GM19438 (cell line): ENCODE results near the gene CLK3.
A peak's percentile ranks its signal among the peaks of the same experiment; 100 is the strongest.
"Not testable (repeated sequence)": the region's sequence is repeated elsewhere in the genome, so short reads cannot be mapped to it uniquely, and the experiment has no call there.

Experiments
- ATAC-seq: cut with Tn5 transposase; IDR thresholded peaks from one replicate; pipeline ENCODE4 v1.9.1; 2021; ENCODE audit warnings: low read depth; ENCODE audit not compliant: unreplicated experiment

The CLK3 gene

DNA sequence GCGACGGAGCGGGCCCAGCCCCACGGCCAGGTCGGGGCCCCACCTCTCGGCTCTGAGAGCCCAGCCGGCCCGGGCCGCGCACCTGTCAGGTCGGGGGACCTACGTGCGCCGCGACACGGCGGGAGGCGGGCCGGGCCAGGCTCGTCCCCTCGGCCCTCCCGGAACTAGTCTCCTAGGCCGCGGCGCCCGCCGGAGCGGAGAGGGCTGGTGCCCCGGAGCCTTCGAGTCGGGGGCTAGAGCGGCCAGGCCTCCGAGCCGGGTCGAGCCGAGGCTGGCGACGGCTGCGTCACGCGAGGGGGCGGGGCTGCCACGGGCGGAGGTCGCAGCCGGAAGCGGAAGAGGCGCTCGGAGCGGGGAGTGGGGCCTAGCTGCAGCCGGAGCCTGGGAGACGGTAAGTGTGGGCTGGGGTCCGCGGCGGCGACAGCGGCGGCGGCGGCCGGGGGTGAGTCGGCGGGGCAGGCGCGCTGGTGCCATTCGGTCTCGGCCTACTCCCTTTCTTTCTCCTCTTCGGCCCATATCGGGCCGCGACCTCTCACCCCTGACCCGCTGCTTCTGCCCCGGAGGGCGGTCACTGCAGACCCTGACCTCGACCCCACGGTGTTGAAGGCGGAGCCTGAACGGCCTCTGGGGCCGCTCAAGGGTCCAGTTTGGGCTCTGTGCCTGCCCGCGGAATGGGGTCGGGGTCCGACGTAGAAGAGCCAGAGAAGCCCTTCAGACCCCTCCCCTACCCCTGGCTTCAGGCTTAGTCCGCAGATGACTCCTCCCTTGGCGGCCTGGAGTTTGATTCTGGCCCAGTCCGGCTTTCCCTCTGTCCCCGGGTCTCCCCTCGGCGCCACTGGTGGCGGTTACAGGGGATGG is at the start of gene CLK3:
Gene CLK3, plus strand, starts transcription at position 329 of the 858 bp plus-strand sequence. CDS start 3,361 bp downstream, outside the sequence.
- ATAC-seq, result peak; percentile 77

DNA sequence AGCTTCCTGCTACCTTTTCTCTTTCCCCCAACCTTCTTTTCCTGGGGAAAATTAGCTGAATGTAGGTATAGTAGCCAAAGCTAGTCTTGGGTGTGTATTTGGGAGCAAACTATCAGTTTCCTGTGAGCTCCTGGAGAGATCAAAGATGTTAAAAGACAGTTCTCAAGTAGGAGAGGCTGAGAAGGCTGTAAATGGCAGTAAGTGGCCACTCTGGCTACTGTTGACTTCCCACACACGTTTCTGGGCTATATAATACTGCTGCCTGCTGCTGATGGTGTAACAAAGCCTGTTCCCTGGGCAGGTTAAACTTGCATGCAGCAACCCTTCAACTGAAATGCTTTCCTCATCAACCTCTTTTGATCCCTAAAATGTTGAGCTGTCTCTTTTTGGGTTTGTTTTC is 47.0 kb upstream of the CLK3 start:
- ATAC-seq, result no peak

DNA sequence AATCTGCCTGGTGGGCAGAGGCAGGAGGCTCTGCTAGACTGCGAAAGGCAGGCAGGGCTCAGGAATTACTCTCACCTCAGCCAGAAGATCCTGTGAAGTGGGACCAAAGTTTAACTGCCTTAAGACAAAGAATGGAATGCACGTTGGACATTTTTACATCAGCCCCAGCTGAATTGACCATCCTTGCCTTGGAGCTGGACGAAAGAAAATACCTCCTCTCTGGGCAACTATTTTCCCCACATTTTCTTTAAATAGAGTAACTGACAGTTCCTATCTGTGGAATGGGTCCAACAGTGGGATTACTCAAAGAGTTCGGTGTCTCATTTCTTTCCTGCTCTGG is 45.9 kb upstream of the CLK3 start:
- no peak for ATAC-seq

DNA sequence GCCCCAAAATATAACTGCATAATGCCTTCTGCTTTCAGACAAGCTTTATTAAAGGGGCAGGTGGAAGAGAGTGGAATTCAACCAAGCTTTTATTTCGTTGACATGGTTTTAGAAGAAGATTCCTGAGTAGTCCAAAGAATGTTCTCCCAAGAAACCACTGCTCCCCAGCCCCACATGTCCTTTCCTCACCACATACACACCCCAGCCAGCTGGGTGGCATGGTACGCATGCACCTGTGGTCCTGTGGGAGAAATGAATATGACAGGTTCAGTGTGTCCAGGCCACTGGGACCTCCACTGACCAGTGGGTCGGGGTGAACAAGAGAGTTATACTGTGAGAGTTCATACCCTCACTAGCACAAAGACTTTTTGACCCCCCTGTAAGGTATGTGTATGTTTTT is 44.4 kb upstream of the CLK3 start:
- no peak for ATAC-seq

DNA sequence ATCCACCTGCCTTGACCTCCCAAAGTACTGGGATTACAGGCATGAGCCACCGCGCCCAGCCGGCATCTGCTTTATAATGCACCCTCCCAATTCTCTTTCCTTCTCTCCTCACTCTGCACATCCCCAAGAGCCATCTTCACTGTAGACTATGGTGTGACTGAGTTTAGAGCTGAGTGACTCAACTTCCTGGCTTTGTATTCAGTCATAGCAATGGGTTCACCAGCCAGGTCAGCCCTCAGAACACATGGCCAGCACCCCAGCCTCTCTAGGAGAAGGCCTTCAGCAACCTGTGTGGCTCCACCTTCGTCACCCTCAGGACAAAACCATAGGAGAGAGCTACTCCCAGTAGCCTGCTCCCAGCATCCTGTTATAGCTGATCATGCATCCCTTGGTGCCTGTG is 41.6 kb upstream of the CLK3 start:
- ATAC-seq, result no peak

DNA sequence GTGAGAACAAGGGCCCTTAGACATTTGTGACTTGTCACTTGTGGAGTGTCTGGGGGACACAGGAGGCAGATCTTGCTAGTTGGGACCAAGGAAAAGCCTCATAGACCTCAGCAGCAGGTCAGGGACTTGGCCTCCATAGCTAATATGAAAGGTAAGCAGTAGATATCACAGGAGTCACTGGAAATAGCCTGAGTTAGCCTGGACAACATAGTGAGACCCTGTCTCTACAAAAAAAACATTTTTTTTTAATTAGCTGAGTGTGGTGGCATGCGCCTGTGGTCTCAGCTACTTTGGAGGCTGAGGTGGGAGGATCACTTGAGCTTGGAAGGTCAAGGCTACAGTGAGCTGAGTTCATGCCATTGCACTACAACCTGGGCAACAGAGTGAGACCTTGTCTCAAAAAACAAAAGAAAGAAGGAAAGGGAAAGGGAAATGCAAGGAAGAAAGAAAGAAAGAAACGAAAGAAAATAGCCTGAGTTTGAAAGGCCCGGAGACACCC is 37.1 kb upstream of the CLK3 start:
- no peak for ATAC-seq

GRCh38 chr15:74579001-74579400 is 36.6 kb upstream of the CLK3 start:
- no peak for ATAC-seq

DNA sequence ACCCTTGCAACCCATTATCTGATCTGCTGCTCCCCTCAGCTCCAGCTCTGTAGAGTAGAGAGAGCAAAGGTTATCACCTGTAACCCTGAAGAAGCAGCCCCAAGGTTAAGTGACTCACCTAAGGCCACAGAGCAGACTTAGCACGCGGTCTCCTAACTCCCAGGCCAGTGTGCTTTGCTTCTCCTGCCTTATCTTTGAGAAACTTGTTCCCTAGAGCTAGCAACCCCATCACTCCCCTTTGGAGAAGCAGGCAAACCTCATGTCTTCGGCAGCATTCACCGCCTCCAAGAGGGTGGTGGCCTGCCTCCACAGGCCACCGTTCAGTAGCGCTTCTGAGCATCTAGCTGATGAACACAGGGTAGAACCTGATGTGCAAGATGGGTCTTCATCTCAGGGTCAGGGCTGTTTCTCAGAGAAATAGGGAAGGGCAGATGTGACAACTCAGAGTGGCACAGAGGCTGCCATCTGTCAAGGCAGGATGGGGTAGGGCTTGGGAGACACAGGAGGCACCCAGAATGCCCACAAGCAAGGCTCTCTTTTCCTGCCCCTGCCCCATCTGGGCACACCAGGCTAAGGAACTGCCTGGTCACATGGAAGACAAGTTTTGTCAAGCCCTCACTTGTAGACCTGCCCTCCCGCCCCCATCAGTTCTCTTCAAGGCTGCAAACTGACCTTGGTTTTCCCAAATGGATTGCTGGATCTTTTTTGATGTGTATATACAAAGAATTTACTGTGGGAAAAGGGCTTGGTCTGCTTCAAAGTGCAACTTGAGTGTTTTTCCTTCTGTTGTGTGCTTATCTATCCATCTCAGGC is 34.9 kb upstream of the CLK3 start:
- ATAC-seq, result no peak

DNA sequence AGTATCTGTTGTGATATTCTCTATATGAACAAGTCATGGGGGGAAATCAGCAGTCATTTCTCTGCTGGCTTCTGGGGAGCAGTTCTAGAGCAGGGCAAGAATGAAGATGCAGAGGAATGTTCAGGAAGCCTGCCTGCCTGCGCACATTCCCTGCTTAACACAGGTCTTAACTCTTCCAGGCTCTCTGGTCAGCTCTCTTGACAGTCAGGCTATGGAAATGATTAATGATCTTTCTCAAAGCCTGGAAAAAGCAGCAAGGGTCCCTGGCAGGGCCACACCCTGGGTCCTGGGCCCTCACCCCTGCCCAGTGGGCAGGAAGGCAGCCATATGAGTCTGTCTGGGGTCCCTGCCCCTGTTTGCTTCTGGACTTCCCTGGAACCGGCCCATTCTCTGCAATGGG is 31.4 kb upstream of the CLK3 start:
- no peak for ATAC-seq

DNA sequence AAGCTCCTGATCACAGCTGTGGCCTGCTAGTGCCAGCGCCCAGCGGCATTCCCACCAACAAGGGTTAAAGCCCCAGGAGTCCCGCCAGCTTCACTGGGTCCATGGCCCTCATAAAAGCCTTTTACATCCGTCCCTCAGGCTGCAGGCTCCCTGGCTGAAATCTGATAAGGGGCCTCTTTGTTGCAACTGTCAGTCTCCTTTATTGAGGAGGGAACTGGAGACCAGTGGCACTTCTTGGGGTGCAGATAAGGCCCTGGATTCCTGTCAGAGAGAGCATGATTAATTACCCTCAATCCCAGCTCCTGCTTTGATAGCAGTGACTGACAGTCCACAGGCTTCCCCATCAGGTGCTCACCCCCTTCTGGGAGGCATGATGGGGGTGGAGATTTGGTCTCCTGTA is 30.9 kb upstream of the CLK3 start:
- ATAC-seq, result no peak

DNA sequence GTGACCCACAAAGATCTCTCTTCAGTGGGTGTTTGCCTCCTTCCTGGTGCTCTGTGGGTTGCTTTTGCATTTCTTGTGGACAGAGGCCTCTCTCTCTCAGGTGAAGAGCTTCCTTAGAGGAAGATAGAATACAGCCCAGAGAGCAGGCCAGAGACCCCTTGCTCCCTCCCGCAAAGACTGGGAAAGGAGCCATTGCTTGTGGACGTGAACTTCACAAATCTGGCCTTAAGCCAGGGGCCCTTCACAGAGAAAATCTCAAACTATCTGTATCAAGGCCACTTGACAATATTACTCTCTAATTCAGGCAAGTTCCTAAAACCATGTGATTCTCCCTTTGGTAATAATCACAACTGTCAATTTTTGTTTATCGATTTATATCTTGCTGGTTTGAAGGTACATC is 30.4 kb upstream of the CLK3 start:
- no peak for ATAC-seq

DNA sequence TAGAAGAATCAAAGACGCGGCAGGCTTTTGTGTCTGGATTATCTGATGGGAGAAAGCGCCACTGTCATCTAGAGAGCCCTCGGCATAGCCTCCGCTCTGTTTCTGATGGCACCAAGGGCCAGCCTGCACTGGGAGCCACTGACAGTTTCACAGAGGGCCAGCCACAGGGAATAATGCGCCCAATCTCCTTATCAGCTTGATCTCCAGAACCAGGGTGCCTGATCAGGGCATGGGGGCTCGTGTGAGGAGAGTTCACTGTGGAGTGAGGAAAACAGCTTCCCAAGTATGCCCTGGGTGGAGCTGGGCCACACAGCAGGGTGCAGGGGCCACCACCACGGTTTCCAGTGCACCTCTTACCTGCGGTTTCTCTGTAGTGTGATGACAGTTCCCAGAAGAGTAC is 29.8 kb upstream of the CLK3 start:
- ATAC-seq, result no peak

- ATAC-seq, result no peak
Observed at GRCh38 chr15:74589826-74590225, 25.8 kb upstream of the CLK3 start.

- ATAC-seq, result no peak
Observed at GRCh38 chr15:74592222-74592621, 23.4 kb upstream of the CLK3 start.

DNA sequence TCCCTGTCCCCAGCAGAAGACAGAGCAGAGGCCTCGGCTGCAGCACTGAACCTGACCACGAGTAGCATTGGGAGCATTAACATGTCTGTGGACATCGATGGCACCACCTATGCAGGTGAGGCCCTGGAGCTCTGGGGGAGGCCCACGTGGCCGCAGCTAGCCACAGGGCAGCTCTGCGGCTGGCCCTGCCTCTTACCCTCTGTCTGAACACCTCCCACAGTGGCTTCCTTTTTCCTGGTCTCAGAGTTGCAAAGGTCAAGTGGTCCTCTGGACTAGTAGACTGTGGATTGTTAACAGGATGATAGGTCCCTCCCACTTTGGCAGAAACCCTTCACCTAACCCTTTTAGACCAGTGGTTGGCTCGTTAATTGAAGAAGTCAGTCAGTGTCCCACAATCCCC is 22.5 kb upstream of the CLK3 start:
- no peak for ATAC-seq

- no peak for ATAC-seq
Observed at GRCh38 chr15:74594455-74594854, 21.2 kb upstream of the CLK3 start.

GRCh38 chr15:74595271-74595670 is 20.4 kb upstream of the CLK3 start:
- ATAC-seq, result no peak

- ATAC-seq, result not testable (repeated sequence)
Observed at GRCh38 chr15:74596736-74597135, 18.9 kb upstream of the CLK3 start.

DNA sequence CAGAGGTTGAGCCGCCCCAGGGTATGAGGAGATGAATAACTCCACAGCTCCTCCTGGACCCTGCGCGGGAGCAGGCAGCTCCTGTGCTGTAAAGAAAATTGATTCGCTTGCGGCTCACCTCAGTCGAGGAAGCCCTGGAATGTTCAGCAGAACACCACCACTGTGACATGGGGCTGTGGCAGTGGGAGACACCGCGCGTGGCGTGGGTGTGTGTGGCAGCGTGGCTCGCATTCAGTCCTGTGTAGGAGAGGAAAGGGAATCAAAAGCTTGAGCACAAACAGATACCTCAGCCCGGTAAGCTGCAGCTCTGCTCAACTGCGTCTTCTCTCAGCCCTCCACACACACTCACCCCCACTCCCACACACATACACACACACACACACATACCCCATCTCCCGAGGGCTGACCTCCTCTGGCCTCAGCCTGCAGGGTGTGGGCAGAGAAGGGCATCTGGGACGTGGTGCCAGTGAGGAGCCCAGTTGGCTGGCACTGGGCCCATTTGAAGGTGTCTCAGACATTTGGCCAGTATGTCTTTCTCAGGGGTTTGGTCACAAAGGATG is 18.4 kb upstream of the CLK3 start:
- not testable (repeated sequence) for ATAC-seq

DNA sequence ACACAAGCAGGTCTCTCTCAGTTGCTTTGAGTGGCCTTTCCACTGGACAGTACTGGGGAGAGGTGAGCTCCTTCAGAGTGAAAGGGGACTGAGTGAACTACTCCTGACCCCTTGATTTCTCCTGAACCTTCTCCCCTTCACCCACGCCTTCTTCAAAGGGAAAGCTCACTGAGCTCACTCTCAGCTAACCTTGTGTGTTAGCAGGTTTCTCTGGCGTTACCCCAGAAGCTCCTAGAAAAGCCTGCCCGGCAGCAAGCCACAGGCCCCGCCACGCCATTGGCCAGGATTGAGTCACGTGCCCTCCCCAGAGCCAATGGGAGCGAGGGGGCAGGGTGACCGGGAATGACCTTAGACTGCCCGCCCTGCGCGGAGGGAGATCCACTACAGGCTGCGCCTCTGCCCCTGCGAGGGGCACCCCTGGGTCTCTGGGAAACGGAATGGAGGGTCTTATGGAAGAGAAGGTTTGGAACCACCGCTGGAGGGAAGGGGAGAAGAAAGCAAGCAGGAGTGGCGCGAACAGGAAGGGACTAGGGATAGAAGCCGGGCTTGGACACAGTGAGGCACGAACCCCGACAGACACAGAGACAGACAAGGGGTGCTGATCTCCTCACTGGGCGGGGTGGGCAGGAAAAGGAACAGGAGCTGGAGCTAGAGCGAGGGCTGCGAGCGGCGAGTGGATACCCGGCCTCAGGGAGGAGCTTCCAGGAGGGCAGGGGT is 17.4 kb upstream of the CLK3 start:
- peak; percentile 92 for ATAC-seq

- ATAC-seq, result no peak
Observed at GRCh38 chr15:74599156-74599555, 16.5 kb upstream of the CLK3 start.
